Heart right ventricle (tissue), 16 donors: Measurements from ENCODE around the gene PRDM2. TPM values are rescaled to one million over a fixed set of nuclear protein-coding genes. Genes with fewer than 3 reads are reported as not detected.

Experiments used
- ATAC-seq, 8 donors: fragments of 200-7000 bp; cut with Tn5 transposase; one replicate each; pipeline ENCODE4 v1.9.1; 2020; ENCODE audit warnings: mild to moderate bottlenecking in 8 of 8, moderate library complexity in 8 of 8, moderate number of reproducible peaks in 1 of 8
- DNase-seq, 2 donors: peaks; one replicate each; pipeline ENCODE4 v3.0.0-alpha.2; 2020
- H3K27ac ChIP-seq, 10 donors: fragments of 200-600 bp; sonication (generic) in 2 of 10; one replicate each; pipeline versions ENCODE4 v1.5.0 to v1.8.0; 2020 to 2022; ENCODE audit warnings: mild to moderate bottlenecking in 3 of 10
- H3K27me3 ChIP-seq, 7 donors: fragments of 200-600 bp; one replicate each; pipeline ENCODE4 v1.8.0; 2021 to 2022; ENCODE audit warnings: mild to moderate bottlenecking in 2 of 7
- H3K36me3 ChIP-seq, 9 donors: fragments of 200-600 bp; sonication (generic) in 1 of 9; one replicate each; pipeline versions ENCODE4 v1.5.0 to v1.8.0; 2020 to 2022; ENCODE audit warnings: mild to moderate bottlenecking in 2 of 9
- H3K4me1 ChIP-seq, 9 donors: fragments of 200-600 bp; sonication (generic) in 1 of 9; one replicate each; pipeline versions ENCODE4 v1.5.0 to v1.8.0; 2020 to 2022; ENCODE audit warnings: mild to moderate bottlenecking in 4 of 9
- H3K4me3 ChIP-seq, 10 donors: fragments of 200-600 bp; sonication (generic) in 2 of 10; one replicate each; pipeline versions ENCODE4 v1.5.0 to v1.8.0; 2020 to 2022; ENCODE audit warnings: mild to moderate bottlenecking in 7 of 10, moderate library complexity in 2 of 10
- H3K9me3 ChIP-seq, 11 donors: fragments of 200-600 bp in 10 of 11; sonication (generic) in 2 of 11; one replicate each; pipeline versions ENCODE4 v1.5.0 to v1.8.0; 2013 to 2022; ENCODE audit warnings: mild to moderate bottlenecking in 2 of 11, control low read depth in 1 of 11, moderate library complexity in 1 of 11
- CTCF ChIP-seq, 9 donors: fragments of 200-600 bp; sonication (generic) in 2 of 9; IDR thresholded peaks; one replicate each; pipeline versions ENCODE4 v1.5.0 to v1.8.0; 2021 to 2022; ENCODE audit warnings: antibody characterized with exemption in 9 of 9, mild to moderate bottlenecking in 5 of 9, moderate library complexity in 1 of 9
- WGBS, 2 donors: extraction: QIAGEN DNeasy Blood & Tissue Kit; methylation state at CpG; one replicate each; pipeline ENCODE4 v1.1.7; 2013; ENCODE audit warnings: inconsistent platforms in 1 of 2; 5-methylcytosine and 5-hydroxymethylcytosine counted together
- intact Hi-C, 10 donors: fragments of 100-400 bp; cut with DNase I; formaldehyde crosslinking; loops; one replicate each; pipeline versions ENCODE4 v1.11.1 to v1.14.2; 2022
- polyA plus RNA-seq, 2 donors: library from polyadenylated mRNA; stranded (reverse); fragments of 200-250 nt; gene quantifications; one replicate each; pipeline ENCODE4 v1.2.3, GENCODE V29; 2013
- total RNA-seq, 10 donors: library from RNA; stranded (reverse); fragmentation: NEBNext Ultra II Directional in 3 of 10; extraction: Animal tissue kit (Norgen Biotek cat#: 25700) in 3 of 10; gene quantifications; one replicate each; pipeline versions ENCODE4 v1.2.1 to v1.2.4, GENCODE V29; 2021 to 2023
- donor health status: Arrhythmogenic right ventricular cardiomyopathy.
- donor health status: ischemic (EF 13 %, LVEDD 7.1; RV severe dilation, severe dysfunction).
- donor health status: healthy with polysubstance abuse.
- donor health status: DM: no; HTN: yes; CAD: no.
- donor health status: DM: no; HTN: no; CAD: no.
- donor health status: ischemic (EF 25% LVEDD 6.9; RV normal size, moderate dysfunction).
- donor health status: ischemic (EF 25% LVEDD 5.7; RV mildly dilated, moderate dysfunction).
- donor health status: healthy.
- donor health status: DM: yes; HTN: yes; CAD: no.
- donor health status: Ischemic cardiomyopathy.
- donor health status: ischemic (EF 35%, LVEDD 5.7; RV mildly dilated, moderate dysfunction).
- donor health status: nonischemic (EF 11% LVEDD 7.7; RV severe dilation, severe dysfunction).
- donor health status: DM: yes; HTN: yes; CAD: no.
- donor health status: PGD.
- donor health status: ischemic (EF 29% LVEDD 5.4; RV normal size, mild dysfunction).
- donor health status: nonischemic (EF 23%, LVEDD 6.1; RV moderate dilation, normal function).

Gene PRDM2
- total and polyA plus RNA-seq, 12 donors, result 10.3 to 57.3 (median 42.4) TPM

- H3K27ac ChIP-seq, result no peak overlapping the region
- intact Hi-C loops, result loop anchor here in 7 of 10 donors (5.0 to 10.0 kb wide), 4 partner anchors 129 to 161 kb away; no protein-coding TSS in a partner anchor
- no peak overlapping the region for H3K4me3 ChIP-seq
- WGBS, 2 donors, result 86 to 90% methylated on average over 2 of the region's 2 CpGs
- peaks cover 0 to 6% (median 0%) of the 10 kb centered on the region in 9 donors for H3K4me1 ChIP-seq
- no peak for ATAC-seq
- peaks cover 0 to 22% (median 5%) of the 10 kb centered on the region in 7 donors for H3K27me3 ChIP-seq
- H3K9me3 ChIP-seq, result no peaks in the 10 kb centered on the region
- no peak for TF ChIP-seq CTCF (IDR thresholded peaks at IDR 0.05)
- peaks cover 0 to 28% (median 8%) of the 10 kb centered on the region in 9 donors for H3K36me3 ChIP-seq
- DNase-seq, result no peak
Observed at GRCh38 chr1:13826009-13826408, 126.0 kb downstream of the PRDM2 start.

GRCh38 chr1:13826591-13826990 lies 126.6 kb downstream of the PRDM2 start:
- no peak for TF ChIP-seq CTCF (IDR thresholded peaks at IDR 0.05)
- no peak overlapping the region for H3K27ac ChIP-seq
- H3K36me3 ChIP-seq, result peaks cover 0 to 26% (median 7%) of the 10 kb centered on the region in 9 donors
- ATAC-seq (no peak), DNase-seq (no peak)
- no peak overlapping the region for H3K4me3 ChIP-seq
- 54 to 59% methylated on average over 6 of the region's 6 CpGs for WGBS, 2 donors
- H3K4me1 ChIP-seq, result peaks cover 0 to 6% (median 0%) of the 10 kb centered on the region in 9 donors
- H3K9me3 ChIP-seq, result no peaks in the 10 kb centered on the region
- intact Hi-C loops, result loop anchor here in 7 of 10 donors (5.0 to 10.0 kb wide), 4 partner anchors 128 to 162 kb away; no protein-coding TSS in a partner anchor
- peaks cover 0 to 24% (median 5%) of the 10 kb centered on the region in 7 donors for H3K27me3 ChIP-seq

- ATAC-seq (peak in 2 of 8 donors; percentile 9 to 54), DNase-seq (no peak)
- WGBS, 2 donors, result 47 to 48% methylated on average over 18 of the region's 18 CpGs
- intact Hi-C loops, result loop anchor here in 7 of 10 donors (5.0 to 10.0 kb wide), 4 partner anchors 126 to 164 kb away; no protein-coding TSS in a partner anchor
- Histone ChIP-seq H3K4me1 (peaks cover 0 to 6% (median 0%) of the 10 kb centered on the region in 9 donors), H3K27ac (no peak overlapping the region), H3K27me3 (peaks cover 0 to 29% (median 5%) of the 10 kb centered on the region in 7 donors), H3K4me3 (no peak overlapping the region), H3K9me3 (no peaks in the 10 kb centered on the region), H3K36me3 (peaks cover 0 to 6% (median 0%) of the 10 kb centered on the region in 9 donors)
- peak in 7 of 9 donors; percentile 34 to 57 (median 41) for TF ChIP-seq CTCF (IDR thresholded peaks at IDR 0.05)
Observed at GRCh38 chr1:13828454-13829151, 128.6 kb downstream of the PRDM2 start.

- H3K4me1 ChIP-seq, result peaks cover 0 to 6% (median 0%) of the 10 kb centered on the region in 9 donors
- no peak overlapping the region for H3K27ac ChIP-seq
- H3K27me3 ChIP-seq, result peaks cover 0 to 29% (median 5%) of the 10 kb centered on the region in 7 donors
- no peak for DNase-seq
- intact Hi-C loops, result loop anchor here in 7 of 10 donors (5.0 to 10.0 kb wide), 4 partner anchors 126 to 164 kb away; no protein-coding TSS in a partner anchor
- H3K9me3 ChIP-seq, result no peaks in the 10 kb centered on the region
- H3K36me3 ChIP-seq, result no peaks in the 10 kb centered on the region
- 82 to 84% methylated on average over 10 of the region's 10 CpGs for WGBS, 2 donors
- TF ChIP-seq CTCF (IDR thresholded peaks at IDR 0.05), result no peak
- ATAC-seq, result no peak
- H3K4me3 ChIP-seq, result no peak overlapping the region
Observed at GRCh38 chr1:13829152-13829769, 129.3 kb downstream of the PRDM2 start.
